NCI-H2081 (cell line): Measurements from ENCODE around the gene SF3A1.
A peak's percentile ranks its signal among the peaks of the same experiment; 100 is the strongest.

Source experiments
- DNase-seq, 2 experiments: peaks; one replicate each; lab custom pipeline; 2025; lab: John Stamatoyannopoulos, UW

SF3A1 gene

DNA sequence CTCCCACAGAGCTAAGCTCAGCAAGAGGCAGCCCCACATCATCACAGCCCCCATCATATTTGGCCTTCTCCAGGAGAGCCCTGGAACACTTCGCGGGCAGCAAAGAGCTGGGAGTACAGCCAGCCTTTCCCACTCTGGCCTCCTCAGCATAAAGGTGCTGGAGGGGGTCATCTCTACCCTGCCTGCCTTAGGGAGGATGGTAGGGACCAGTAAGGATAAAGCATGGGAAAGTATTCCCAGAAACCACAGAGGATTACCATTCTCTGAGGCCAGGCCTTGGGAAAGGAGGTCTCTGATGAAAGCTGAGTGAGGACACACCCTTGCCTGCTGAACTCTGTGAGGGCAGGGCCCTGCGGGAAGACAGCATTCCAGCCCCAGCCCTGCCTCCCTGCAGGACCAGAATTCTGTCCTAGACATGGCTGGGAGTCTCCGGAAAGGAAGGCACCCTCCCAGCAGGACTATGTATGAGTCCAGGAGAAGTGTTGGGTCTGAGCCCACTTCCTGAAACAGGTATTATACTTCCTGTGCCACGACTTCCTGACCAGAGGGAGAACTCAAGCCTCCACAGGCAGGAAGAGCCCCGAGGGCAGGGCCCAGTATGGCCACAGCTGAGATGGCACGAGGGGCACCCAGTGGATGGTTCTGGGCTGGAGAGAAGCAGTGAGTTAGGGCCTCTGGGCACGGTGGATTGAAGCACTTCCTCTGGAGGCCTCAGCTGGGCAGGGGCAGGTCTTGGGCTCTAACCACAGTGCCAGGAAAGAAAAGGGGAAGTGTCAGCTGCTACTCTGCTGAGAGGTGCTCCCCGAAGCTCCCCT lies 54.5 kb downstream of the SF3A1 start:
- no peak for DNase-seq

DNA sequence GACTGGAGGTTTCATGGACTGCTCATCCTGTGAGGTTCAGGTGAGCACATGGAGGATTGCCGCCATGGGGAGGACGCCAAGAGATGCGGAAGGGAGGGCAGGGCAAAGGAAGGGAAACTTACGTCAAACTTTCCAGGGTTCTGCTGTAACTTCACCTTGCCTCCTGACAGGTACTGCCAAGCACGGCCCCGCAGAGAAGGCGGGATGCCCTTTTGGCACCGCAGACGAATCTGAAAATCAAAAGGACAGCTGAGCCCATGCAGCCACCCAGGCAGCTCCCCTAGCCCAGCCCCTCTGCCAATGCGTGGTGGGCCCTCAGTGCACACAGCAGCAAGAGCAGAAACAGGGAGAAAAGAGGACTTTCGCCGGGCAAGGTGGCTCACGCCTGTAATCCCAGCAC lies 57.4 kb downstream of the SF3A1 start:
- no peak for DNase-seq

DNA sequence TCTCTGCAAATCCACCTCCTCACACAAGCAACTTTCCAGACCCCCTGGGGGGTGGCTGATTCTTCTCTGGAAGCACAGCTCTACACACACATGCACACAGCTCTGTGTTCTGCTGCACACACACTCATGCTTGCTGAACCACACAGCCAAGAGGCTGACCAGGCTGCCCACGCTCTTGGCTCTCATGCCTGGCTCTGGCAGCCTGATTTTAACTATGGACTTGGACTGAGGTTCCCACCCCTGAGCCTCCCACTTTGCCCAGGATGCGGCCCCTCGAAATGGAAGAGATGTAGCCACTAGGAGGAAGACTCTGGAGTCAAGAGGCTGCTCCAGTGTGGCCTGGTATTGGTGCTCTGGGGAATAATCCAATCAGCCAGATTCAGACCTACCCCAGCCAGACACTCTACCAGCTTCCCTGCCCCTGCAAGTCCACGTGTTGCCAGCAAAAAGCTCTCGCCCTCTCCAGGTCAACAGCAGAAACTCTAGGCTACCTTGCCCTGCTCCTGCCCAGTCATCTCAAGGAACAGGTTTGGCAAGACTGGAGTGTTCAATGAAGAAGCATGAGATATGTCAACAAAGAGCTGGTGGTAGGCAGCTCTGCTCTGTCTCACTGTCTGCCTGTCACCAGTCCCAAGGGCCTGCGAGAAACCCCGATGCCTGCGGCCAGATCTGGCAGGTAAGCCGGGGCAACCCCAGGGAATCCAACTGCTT lies 58.5 kb downstream of the SF3A1 start:
- no peak for DNase-seq

DNA sequence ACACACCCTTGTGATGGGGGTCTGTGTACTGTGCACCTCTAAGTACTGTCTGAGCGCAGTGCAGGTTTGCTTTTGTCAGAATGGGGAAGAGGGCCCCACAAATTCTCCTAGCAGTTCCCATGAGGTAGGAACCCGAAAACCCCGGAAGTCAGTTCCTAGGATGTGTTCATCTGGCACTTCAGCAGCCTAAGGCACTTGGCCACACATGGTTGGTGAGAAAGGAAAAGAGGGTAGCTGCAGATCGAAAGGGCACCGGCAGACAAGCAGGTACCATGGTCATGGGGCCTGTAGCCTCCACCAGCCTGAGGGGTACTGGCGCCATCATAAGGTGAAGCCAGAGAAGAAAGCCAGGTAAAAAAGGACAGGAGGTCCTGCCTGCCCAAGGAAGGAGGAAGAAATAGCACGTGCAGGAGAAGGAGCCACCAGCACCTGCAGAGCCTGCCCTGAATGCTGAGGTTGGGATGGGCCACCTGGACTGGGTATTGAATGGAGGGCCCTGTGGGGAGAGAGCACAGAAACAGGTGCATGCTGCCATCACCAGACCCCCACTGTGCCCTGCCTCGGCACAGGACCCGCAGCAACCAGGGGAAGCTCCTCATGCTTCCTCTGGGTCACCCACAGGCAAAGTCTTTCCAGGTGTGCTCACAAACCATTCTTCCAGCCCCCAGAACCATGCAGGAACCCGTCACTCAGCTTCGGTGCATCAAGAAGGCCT lies 59.3 kb downstream of the SF3A1 start:
- no peak for DNase-seq

DNA sequence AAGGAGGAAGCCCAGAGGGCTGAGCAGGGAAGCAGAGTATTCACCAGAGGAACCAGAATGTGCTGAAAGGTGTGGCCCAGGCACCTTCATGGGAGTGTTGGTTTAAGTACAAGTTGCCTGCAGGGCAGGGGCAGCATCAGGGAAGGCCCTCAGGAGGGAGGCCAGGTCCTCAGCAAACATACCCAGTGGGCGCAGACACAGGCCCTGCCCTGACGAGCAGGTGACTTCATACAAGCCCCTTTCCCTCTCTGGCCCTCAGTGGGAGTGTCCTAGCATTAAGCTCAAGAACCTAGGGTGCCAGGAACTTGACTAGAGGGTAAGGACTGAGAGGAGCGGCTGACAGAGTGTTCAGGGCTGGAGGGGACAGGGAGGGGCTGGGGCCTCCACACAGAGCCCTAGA lies 59.9 kb downstream of the SF3A1 start:
- DNase-seq, result no peak

DNA sequence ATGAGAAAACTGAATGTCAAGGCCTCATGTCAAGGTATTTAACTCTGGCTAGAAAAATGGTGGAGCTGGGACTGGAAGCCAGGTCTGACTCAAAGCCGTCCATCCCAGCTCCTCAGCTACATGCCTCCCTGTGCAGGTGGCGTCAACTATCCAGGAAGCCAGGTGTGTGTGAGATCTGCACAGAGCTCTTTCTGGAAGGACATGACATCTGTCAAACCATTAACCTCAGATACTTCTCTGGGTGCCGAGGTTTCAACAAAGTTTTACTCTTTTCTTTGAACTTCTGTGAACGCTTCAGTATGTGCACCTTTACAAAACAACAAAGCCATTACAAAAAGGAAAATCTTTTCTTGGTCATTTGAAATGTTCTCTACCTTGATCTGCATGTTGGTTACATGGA lies 60.4 kb downstream of the SF3A1 start:
- DNase-seq, result no peak

DNA sequence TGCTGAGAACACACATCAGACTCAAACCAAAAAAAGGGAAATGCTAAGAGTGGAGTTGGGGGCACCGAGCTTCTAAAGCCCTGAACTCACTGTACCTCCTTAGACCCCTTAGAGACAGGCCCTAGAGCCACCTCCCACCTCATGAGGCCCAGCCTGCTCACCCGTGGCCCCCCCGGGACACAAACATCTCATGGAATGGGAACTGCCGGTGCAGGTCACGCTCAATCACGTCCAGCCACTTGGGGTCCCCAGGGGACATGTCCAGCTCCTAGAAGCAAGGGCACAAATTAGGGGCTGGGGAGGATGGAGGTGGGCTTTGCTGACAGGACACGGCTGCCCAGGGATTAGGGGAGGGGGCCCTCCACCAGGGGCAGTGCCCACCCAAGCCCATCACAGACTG lies 61.1 kb downstream of the SF3A1 start:
- no peak for DNase-seq

DNA sequence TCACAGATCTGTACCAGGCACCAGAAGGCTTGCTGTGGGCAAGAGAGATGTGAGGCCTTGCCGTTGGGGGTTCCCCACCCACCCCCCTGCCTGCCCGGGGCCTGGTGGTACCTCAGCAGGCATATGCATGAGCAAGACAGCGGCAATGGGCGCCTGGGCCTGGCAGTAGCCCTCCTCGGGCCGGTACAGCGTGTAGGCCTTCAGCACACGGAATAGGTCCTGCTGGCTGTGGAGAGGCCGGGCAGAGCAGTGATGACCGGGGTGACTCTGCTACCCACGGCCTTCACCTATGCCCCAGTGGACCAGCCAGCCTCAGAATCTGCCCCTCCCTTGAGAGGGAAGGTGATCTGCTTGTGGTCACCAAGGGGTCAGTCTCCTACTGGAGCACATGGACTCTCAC lies 61.9 kb downstream of the SF3A1 start:
- DNase-seq, result no peak

DNA sequence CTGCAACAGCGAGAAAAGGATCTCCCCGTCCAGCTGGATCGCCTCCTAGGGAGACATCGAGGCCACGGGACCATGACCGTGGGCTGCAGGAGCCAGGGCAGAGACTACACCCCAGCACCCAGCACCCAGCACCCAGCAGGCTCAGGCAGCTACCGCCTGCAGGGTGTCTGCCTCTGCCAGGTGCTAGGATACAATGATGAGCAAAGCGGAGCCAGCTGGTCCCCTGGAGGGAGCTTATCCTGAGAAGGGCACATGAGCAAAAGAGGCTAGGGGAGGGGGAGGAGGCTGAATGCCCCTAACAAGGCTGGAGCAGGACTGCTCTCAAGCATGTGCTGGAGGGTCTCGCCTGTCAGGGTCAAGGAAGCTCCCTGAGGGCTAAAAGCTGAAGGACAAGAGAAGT lies 62.6 kb downstream of the SF3A1 start:
- DNase-seq, result peak in 1 of 2 experiments; percentile 31

DNA sequence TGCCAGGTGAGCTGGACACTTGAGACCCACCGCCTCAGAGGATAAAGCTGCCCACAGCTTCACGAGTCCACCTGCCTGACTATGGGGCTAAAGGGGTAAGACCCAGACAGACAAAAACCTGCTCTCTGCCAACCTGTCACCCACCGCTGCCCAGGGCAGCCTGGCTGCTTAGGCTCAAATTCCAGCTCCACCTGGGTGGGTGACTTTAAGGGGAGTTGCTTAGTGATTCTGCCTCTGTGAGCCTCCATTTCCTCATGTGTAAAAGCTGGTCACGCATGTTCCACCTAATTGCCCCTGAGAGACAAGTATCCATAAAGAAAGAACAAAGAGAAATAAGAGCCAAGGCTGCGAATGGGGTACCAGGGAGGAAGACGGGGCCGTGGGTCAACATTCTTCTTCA lies 63.7 kb downstream of the SF3A1 start:
- DNase-seq, result no peak

DNA sequence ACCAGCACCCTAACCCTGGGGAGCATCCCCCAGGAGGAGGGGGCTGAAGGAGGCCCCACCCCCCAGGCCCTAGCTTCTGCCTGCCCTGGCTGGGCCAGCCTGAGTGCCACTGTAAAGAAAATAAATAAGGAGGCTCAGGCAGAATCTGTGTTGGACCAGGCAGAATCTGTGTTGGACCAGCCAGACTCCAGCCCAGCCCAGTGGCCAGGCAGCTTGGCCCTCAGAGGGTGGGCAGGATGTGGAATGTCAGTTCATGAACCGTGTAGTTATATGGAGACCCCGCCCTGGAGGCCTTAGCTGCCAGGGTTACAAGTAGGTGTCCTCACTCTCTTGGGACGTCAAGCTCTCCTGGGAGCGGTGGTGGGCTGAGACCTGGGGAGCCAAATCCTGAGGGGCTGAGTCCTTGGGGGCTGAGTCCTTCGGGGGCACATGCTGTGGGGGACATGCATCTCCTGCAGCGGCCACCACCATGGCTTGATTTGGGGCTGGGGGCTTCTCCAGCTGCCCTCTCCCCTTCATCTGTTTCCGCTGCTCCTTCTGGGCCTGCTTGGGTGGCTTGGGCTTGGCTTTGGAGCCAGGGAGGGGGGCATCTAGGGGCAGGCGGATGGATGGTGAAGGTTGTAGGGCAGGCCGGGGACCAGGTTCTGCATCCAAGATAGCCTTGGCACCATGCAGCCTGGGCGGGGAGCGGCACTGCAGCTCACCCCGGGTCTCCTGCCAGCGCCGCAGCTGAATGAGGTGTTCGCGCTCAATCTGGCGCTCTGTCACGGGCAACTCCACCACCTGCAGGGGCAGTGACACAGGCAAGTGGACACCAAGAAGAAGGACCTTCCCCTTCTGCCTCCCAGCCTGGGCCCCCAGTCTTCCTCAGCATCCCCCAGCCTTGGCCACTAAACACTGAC lies 64.4 kb downstream of the SF3A1 start:
- DNase-seq, result no peak

DNA sequence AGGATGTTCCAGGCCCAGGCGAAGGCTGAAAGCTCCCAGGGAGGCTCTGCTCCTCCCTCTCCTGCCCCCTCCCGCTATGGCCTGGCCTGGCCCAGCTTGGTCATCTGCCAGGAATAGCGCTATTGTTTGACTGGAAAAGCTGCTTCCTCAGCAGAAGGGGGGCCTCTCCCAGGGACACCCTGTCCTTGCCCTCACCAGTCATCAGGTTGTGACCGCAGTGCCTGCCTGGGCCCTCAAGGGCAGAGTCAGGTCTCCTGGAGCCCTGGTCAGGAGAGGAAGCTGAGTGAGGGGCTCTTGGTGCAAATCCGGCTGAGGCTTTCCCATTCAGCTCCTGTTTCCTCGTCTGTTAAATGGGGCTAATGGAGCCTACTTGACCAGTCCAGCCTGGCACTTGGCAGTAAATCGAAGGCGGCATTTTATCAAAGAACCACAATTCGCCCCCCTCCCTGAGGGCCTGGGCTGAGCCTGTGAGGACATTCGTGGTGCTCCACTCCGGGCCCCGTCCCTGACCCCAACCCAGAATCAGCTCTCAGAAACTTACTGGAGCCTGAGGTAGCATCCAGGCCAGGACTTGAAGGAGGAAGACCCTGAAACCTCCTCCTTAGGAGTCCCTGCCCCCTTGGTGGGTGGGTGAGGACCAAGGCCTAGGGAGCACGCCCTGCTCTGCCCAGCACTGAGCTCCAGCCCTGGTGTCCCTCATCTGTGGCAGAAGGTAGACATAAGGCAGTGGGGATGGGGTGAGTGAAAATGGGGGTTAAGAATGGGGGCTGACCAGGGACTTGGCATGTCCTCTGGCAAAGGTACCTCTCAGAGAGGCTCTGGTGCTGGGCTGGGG lies 65.4 kb downstream of the SF3A1 start:
- peak in 1 of 2 experiments; percentile 34 for DNase-seq

DNA sequence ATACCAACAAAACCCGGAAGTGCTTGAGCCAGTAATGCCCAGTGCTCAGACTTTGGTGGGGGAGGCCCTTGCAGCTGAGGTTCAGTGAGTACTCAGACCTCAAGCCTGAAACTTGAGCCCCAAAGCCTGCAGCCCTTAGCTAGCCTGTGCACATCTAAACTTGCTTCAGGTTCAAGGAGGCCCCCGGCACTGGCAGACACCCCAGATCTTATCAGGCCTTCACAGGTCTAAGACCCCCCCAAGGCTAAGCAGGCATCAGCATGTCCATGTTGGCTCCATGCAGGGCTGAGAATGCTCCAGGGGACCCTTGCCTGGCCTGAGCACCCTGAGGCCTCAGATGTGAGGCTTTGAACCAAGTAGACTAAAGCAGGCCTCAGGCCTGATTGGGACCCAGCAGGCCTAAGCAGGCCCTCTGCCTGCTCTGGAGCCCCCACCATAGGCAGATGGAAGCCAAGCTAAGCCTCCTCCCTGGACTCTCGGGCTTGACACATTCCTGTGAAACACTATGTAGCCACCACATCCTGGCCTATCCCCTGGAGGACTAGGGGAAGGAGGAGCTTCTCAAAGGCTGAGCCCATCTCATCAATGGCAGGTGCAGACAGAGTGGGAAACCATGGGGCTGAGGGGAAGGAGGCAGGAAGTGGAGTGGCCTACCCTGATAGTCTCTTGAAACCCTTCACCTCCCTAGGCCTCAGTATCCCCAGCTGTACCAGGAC lies 66.2 kb downstream of the SF3A1 start:
- no peak for DNase-seq

DNA sequence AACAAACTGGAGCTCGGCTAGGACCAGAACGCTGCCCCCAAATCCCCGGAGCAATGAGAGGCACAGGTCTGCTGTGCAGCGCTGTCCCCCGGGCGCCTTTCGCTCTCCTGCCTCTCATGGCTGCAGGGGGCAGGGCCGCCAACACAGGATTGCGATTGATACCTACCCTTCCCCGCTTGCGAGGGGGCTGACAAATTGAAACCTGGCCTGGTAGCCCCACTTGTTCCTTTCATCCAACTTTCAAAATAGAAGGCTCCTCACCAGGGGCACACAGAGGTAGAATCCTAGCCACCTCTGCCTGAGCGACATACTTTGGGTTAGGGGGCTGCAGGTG lies 66.7 kb downstream of the SF3A1 start:
- no peak for DNase-seq

DNA sequence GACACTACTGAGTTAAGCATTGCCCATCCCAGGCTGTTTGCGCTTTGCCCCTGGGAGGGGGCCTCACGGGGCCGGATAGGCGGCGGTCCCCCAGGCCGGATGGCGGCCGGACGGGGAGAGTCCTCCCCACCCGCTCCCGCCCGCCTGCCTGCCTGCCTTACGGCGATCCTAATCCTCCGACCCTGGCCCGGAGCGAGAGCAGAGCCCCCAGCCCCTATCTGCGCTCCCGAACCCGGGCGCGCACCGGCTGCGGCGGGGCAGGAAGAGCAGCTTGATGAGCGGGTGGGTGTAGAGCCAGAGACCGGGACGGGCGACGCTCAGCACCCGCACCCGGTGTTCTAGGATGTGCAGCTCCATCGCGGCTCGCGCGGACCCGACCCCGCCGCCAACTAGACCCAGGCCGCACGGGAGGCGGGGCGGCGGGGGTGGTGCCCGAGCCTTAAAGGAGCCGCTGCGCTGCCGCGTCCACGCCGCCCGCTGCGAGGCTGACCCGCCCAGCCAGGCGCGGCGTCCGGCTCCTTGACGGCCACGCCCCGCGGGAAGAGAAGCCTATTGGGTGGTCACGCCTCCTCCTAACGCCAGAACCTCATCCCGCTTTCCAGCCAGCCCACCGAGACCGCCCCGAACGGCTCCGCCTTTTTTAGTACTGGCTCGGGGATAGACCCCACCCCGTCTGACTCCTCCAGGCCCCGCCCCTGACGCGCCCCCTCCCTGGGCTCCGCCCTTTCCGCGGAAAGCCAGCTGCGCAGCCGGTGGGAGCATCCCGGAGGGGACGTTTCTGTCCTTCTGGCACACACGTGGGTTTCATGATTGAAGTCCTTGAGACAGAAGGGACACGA lies 67.3 kb downstream of the SF3A1 start, which contains the start of gene CASTOR1:
Gene CASTOR1, minus strand, starts transcription at position 365 of the 839 bp plus-strand sequence. Its CDS starts 8 bp downstream, at position 357.
- DNase-seq, result peak; percentile 88 to 89

DNA sequence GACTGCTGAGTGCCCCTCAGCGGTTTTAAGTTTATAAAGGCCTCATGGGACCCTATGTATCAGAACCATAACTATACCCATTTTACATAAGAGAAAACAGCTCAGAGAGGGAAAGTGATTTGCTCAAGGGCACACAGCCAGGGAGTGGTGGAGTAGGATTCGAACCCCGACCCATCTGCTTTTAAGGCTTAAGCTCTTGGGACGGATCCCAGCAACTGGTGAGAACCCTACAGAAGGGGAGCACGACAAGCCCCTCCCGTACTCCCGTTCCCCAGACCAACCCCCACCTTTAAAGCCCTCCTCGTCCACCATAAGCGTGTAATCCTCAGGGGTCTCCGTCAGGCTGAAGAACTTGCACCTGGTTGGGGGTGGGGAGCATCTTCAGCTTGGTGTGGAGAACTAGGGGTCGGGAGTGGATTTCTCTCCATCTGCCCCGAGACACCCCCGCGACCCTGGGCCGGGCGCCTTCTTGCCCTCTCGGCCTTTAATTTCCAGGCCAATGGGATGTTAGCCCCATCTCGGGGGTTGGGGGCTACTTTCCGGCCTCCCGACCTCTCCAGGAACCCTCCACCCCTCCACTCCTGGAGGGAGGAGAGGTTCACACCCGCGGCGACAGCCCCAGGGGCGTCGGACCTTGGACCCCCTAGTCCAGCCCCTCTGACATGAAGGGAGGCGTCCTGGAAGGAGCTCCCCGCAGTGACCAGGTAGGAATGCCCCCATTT lies 68.1 kb downstream of the SF3A1 start:
- DNase-seq, result no peak

DNA sequence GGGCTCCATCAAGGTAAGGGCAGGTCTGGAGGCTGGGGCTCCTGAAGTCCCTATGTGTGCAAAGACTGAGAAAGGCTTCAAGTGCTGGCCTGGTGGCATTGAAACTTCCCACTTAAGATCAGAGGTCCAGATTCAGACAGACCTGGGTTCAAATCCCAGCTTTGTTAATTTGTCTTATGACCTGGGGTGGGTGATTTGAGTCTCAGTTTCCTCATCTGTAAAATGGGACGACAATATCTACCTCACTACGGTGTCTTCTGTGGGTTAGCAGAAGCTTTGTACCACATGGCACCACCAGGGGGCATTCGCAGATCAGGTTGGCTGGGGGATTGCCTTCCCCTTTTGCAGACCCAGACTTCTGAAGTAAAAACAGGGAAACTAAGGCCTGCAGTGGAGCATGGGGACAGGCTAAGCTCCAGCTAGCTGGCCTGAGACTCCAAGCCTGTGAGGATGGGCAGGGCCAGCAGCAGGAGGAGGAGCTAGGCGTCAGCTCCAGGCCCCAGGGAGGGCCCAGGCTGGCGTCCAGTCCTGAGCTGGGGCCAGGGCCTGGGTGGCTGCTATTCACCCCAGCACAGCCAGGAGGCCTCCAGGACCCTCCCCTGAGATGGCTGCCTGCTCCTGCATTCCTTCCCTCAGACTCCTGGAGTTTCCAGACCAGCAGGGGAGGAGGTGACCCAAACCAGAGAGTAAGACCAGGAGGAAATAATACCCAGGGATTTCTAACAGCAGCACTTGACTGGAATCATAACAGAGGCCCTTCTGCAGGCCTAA lies 68.9 kb downstream of the SF3A1 start:
- DNase-seq, result peak; percentile 47 to 54
